ENCODE results near the gene TEX264.
"Not testable (repeated sequence)": the region's sequence is repeated elsewhere in the genome, so short reads cannot be mapped to it uniquely, and the experiment has no call there.

GRCh38 chr3:51742320-51742719, 71.3 kb downstream of the TEX264 start:
- TF ChIP-seq BHLHE40 (IDR thresholded peaks at IDR 0.05; ENCODE audit: low read length); ZNF569 (CRISPR knock-in tag; IDR thresholded peaks at IDR 0.05; ENCODE audit: borderline replicate concordance); ZNF274 (CRISPR knock-in tag; IDR thresholded peaks at IDR 0.05); SMARCC2 (IDR thresholded peaks at IDR 0.05); MAZ (IDR thresholded peaks at IDR 0.05; ENCODE audit: borderline replicate concordance, low read depth, low read length); MAZ (CRISPR knock-in tag; IDR thresholded peaks at IDR 0.05; ENCODE audit: low read depth); ADNP (CRISPR knock-in tag; IDR thresholded peaks at IDR 0.05); REPIN1 (CRISPR knock-in tag; IDR thresholded peaks at IDR 0.05; ENCODE audit: borderline replicate concordance, low read depth); ARID4A (CRISPR knock-in tag; IDR thresholded peaks at IDR 0.05; ENCODE audit: borderline replicate concordance); ZNF331 (CRISPR knock-in tag; IDR thresholded peaks at IDR 0.05); FOXJ3 (CRISPR knock-in tag; IDR thresholded peaks at IDR 0.05; ENCODE audit: borderline replicate concordance): not testable (repeated sequence)
- TF ChIP-seq, protein P1, sequence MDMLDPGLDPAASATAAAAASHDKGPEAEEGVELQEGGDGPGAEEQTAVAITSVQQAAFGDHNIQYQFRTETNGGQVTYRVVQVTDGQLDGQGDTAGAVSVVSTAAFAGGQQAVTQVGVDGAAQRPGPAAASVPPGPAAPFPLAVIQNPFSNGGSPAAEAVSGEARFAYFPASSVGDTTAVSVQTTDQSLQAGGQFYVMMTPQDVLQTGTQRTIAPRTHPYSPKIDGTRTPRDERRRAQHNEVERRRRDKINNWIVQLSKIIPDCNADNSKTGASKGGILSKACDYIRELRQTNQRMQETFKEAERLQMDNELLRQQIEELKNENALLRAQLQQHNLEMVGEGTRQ (IDR thresholded peaks at IDR 0.05; ENCODE audit: low read depth, low read length): not testable (repeated sequence)
- TF ChIP-seq, protein P1 (CRISPR knock-in tag; IDR thresholded peaks at IDR 0.05; ENCODE audit: borderline replicate concordance): not testable (repeated sequence)
- TF ChIP-seq, protein P2, sequence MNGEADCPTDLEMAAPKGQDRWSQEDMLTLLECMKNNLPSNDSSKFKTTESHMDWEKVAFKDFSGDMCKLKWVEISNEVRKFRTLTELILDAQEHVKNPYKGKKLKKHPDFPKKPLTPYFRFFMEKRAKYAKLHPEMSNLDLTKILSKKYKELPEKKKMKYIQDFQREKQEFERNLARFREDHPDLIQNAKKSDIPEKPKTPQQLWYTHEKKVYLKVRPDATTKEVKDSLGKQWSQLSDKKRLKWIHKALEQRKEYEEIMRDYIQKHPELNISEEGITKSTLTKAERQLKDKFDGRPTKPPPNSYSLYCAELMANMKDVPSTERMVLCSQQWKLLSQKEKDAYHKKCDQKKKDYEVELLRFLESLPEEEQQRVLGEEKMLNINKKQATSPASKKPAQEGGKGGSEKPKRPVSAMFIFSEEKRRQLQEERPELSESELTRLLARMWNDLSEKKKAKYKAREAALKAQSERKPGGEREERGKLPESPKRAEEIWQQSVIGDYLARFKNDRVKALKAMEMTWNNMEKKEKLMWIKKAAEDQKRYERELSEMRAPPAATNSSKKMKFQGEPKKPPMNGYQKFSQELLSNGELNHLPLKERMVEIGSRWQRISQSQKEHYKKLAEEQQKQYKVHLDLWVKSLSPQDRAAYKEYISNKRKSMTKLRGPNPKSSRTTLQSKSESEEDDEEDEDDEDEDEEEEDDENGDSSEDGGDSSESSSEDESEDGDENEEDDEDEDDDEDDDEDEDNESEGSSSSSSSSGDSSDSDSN (CRISPR knock-in tag; IDR thresholded peaks at IDR 0.05): not testable (repeated sequence)
